GM18498 (cell line): ENCODE results near the gene ICAM2.
"Not testable (repeated sequence)": the region's sequence is repeated elsewhere in the genome, so short reads cannot be mapped to it uniquely, and the experiment has no call there.

ENCODE experiments used
- ATAC-seq: cut with Tn5 transposase; IDR thresholded peaks from one replicate; pipeline ENCODE4 v1.9.1; 2021; ENCODE audit warnings: mild to moderate bottlenecking, moderate library complexity; ENCODE audit not compliant: unreplicated experiment

The ICAM2 gene

DNA sequence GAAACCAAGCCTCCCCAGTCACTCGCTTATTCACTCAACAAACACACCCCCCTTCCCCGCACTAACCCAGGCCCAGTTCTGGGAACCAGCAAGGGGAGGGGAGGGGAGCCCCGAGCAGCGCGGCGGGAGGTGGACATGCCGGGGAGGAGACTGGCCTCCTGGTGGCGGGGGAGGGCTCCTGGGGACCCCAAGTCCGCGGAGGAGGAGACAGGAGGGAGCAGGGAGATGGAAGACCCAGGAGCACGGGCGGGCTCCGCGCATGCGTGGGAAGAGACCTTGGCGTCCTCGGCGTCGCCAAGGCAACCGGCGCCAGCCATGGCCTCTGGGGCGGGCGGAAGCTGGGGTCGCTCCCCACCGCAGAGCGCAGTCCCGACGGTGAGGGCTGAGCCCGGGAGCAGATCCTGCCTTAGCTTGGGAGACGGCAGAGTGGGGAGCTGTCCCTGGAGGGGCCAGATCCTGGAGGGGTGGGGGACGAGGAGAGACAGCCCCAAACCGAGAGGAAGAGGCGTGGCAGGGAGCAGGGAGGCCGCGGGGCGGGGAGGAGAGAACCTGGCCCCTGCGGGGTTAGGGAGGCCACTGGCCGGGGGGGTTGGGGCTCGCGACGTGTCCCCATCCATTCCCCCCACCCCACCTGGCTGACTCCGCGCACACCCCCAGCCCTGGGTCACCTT lies 22.2 kb downstream of the ICAM2 start, which contains the start of gene PRR29:
Gene PRR29, plus strand, starts transcription at position 302 of the 671 bp plus-strand sequence. Its CDS starts 14 bp downstream, at position 316.
- ATAC-seq, result no peak

DNA sequence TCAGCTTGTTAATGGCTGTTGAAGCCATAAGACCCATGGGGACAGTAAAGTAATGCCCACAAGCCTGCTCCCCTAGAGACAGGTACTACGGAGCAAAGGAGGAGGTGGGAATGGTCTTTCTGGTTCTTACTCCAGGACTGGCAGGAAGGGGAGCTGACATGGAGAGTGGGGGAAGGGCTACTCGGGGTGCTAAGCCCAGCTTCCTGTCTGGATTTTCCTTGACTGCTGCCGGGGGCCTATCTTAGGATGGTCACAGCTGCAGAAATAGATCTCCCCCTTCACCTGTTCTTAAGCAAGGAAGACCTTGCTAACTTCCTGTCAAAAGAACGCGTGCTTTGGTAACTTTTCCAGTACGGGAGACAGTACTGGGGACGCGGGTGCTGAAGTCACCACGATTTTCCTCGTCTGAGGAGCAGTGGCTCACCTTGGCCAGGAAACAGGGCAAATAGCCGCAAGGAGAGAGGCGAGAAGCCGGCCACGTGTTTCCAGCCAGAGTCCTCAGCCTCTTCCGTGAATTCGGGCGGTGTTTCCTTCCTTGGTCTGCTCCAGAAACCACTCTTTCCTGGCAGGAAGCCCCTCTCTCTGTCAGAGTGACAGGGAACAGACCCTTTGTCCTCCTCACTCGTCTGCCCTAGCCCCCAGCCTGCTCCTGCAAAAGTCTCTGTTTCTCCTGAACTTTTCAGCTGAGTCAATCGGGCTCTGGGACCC lies 22.9 kb downstream of the ICAM2 start:
- ATAC-seq, result no peak

DNA sequence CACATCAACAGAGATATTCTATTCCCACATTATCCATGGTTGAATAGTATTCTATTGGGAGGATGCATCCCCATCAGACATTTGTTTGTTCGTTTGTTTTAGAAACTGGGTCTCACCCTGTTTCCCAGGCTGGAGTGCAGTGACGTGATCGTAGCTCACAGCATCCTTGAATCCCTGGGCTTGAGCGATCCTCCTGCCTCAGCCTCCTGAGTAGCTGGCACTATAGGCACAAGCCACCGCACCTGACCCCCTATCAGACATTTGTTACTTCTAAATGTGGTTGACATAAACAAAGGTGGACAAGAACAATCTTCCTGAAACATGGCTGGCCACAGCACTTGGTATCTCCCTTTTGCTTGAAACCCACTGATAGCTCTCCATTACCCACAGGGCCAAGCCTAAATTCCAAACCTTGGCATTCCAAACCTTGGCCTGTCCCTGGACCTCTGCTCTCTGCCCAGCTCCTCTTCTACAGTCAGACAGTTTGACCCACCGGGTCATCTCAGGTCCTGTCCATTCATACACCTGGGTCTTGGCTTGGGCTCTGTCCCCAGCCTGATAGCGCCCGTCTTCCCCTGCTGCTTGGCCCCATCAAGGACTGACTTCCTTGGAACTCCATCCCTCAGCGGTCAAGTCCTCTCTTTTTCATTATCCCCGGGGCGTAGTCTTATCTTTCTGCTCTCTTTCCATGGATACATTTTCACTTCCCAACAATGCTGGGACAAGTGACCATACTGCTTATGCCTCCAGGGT lies 23.8 kb downstream of the ICAM2 start:
- no peak for ATAC-seq

DNA sequence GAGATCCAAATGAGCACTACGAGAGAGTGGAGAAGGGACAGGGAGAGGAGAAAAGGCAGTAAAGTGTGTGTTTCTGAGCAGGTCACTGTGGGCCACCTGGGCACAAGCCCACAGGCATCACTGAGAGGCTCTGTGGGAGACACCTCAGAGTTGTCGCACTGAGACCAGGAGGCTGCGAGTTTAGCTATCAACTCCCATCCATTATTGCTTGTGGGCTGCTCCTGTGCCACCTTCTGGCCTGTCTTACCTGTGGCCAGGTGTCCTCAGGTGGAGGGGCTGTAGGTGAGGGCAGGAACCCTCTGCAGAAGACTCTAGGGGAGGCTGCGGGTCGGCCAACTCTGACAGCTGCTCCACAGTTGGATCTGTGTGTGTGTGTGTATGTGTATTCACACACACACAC lies 24.8 kb downstream of the ICAM2 start:
- no peak for ATAC-seq

DNA sequence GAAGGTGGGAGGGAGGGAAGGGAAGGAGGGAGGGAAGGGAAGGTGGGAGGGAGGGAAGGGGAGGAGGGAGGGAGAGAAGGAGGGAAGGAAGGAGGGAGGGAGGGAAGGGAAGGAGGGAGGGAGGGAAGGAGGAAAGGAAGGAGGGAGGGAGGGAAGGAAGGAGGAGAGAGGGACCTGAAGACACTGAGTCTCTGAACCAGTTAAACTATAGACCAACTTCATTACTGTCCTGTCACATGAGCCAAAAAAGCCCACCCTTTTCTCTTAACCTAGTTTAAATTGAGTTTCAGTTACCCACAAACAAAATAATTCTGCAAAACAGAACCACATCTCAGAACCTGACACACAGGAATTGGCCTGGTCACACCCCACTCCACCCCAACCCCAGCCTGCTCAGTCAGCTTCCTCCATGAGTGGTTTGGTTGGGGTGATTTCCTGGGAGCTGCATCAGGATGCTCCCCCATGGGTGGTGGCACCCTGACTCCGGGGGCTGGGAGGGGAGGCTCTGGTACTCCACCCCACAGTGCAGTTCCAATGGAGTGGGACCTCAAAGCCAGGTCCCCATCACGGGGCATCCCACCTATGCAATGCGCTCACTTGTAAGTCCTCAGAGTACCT lies 27.0 kb downstream of the ICAM2 start:
- ATAC-seq, result no peak

DNA sequence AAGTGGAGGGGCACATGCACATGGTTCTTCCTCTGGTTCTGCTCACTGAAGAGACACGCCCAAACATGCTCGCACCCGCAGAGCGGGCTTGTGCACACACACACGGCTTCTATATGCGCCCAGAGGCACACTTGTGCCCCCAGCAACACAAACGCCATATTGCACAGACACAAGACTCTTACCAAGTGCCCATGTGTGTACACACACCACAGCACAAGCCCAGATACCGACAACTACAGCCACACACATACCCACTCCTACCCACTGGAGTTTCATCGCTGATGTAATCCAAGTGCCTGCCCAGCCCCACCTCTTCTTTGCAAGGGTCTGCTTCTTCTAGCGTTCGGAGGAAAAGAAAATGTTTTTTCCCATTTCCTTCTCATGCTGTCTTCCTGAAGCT lies 28.8 kb downstream of the ICAM2 start:
- no peak for ATAC-seq

DNA sequence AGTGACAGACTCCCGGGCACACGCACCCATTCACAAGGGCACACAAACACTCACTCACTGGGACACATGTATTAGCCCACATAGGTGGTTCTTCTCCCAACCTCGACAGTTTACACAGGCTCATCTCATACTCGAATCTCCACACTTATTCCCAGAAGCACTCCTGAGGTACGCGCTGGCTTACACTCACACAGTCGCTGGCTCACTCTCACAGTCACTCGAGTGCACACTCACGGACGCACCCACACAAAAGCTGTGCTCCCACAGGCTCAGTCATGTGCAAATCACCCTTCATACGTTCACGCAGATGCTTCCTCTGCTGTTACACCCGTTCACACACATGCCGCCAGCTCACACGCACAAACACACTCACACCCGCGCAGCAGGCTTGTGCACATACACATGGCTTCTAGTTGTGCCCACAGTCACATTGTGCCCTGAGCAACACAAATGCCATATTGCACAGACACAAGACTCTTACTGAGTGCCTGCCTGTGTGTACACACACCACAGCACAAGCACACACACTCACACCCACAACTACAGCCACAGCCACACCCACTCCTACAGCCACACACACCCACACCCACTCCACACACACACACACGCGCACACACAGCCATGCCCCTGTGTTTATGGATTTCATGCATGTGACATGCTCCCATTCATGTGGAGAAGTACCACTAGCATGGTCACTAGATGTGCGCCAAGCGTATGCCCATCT lies 30.6 kb downstream of the ICAM2 start:
- no peak for ATAC-seq

DNA sequence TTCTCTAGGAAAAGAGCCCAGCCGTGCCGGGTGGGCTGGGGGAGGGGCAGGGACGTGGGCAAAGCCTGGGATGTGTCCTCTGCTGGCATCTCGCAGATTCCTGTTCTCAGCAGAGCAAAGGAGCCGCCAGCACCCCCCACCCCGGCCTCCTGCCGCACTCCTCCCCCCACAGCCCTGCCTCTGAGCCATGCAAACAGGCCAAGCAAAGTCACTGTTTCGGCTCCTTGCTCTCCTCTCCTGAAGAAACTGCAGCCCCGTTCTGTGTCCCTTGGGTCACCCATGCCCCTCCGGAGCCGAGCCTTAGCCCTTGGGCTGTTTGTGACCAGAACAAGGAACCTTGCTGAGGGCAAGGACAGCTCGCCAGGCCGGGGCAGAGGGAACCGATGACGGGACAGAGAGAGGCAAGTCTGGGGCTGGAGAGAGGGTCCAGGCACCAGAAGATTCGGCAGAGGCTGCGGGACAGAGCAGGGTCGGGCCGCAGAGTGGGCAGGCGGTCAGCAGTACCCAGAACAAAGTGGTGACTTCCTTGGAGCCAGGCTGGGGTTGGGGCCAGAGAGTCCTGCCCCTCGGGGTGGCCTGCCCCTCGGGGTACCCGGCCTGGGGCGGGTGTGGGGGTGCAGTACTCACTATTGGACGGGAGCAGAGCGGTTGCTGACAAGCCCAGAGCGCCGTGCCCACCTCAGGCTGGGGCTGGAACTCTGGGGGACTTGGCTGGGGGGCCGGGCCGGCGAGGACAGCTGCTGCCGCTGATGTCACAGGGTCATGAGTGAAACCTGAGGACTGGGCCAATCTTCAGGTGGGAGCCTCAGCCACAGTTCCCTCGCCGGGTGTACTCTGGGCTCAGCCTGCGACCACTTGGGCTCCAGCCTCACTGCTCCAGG lies 31.5 kb downstream of the ICAM2 start:
- no peak for ATAC-seq

DNA sequence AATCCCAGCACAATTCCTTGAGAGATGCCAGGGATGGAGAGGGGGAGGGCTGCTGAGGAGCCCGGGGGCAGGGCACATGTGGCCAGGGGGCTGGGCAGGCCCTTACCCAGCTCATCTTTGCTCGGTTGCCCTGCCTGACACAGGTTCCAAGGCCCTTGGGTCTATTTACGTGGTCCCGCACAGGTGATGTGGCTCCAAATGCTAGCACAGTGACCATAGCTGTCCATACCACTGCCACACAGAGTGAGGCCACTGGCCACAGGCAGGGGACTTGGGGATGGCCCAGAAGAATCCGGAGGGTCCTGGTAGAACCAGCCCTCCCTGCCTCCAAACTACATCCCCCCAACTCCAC lies 32.3 kb downstream of the ICAM2 start:
- no peak for ATAC-seq

DNA sequence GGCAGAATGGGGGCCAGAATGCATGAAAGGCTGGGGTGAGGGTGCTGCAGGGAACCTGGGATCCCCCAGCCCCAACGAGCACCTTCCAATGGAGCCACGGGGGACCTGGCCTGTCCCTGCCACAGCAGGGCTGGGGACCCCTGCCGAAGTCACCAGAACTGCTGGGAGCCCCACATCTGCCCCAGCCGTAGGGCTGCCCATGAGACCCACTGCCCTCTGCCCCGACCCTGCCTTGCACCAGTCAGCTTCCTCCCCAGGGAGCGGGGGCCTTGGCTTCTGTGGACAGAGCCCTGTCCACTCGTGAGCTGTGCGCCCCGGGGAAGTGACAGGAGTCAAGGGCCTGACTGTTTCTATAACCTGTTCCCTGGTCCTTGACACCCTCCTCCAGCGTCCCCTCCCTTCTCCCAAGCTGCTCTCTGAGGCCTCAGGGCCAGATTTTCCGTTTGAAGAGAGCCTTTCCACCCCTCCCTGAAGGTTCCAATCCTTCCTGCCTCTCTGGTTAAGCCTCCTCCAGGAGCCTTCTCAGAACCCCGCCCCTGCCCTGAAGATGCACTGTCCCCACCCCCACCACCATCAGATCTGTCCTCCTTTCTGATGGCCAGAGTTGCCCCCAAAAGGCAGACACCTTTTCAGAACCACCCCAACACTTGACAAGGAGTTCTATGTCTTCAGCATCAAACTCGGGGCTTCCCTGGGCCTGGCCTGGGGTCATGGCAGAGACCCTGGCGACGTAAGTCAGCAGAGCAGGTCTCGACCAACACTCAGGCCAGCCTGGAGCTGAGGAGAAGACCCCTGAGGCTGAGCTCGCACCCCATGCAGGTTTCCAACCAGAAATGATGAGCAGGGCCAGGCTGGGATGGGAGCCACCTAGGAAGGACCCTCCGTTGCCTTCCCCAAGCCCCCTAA lies 33.0 kb downstream of the ICAM2 start:
- no peak for ATAC-seq

DNA sequence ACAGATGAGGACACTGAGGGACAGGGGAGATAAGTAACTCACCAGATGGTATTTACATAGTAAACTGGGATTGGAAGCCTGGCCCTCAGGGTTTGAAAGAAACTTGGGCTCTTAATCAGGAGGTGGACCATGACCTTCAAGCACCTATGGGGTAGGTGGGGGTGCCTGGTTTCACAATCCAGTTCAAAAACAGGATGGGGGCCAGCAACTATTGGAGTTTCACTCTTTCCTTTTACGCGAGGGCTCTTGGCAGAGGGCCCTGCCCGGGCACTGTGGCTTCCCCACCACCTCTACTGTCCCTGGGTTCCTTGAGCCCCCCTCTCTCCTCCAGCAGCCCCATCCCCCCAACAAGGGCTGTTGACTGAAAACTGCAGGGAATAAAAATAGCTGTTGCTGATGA lies 33.6 kb downstream of the ICAM2 start:
- no peak for ATAC-seq

DNA sequence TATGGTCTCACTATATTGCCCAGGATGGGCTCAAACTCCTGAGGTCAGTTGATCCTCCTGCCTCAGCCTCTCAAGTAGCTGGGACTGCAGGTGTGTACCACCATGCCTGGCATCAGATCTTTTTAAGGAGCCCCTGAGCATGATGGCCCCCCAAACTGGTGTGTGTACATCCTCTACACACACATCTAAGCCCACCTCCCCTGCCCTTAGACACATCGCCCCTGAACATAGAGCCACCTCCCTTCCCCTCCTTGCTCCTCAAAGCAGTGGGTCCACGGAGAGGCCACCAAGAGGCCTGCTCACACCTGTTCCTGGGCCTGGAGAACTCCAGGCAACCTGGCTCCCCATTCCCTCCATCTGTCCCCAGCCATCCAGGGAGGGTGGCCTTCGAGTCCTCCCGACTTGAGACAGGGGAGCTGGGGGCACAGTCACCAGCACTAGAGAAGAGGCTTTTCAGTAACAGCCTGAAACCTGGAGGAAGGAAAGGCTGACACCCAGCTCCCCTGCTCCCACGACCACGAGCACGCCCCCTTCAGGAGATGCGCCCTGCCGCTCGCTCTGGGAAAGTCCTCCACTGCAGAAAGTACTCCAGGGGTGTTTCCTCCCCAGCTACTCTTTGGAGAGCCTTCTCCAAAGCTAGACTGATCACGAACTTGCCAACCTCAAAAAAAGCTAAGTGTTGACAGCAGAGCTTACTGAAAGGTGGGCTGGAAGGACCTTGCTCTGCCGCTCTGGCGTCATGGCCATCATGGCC lies 34.9 kb downstream of the ICAM2 start:
- no peak for ATAC-seq

DNA sequence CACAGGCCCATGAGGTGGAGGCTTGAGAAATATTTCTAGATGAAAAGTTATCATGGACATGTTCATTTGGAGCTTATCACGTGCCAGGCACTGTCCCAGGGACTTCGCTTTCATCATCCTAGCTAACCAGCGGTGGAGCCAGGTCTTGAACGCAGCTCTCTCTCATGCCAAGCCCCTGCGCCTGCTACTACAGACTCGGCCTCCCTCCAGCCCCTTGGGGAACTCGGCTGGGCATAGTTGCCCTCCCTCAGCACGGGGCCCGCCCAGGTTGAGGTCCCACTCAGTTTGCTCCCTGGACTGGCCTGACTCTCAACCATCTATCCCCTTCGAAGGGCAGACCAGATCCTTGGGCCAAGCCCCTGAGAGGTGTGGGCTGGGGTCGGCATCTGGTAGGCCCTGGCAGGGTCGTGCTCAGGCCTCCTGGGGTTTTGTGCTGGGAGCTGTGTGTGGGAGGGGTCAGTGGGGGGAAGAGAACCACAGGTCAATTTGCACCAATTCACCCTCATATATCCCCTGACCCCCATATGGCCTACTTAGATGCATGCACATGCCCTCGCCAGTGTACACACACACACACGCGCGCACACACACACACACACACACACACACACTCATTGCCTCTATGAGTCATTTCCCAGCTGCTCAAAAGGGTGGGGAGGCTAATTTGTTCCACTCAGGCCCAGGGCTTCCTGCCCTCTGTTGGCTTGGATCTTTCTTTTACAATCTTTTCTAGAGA lies 35.6 kb downstream of the ICAM2 start:
- no peak for ATAC-seq

DNA sequence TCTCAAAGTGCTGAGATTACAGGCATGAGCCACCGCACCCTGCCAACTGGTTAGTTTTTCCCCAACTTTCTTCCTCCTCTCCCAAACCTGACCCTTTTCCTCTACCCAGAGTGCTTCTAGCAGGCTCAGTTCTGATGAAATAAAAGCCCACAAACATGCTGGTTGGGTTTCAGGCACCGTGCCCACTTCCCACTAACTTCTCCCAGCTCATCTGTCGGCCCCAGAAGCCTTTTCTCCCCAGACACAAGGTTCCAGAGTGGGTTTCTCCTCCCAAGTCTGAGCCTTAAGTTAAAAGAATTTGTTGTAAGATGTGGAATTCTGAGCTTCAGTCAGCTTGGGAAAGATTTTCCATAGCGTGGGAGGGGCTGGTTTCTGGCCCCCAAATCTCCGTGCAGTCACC lies 36.2 kb downstream of the ICAM2 start:
- no peak for ATAC-seq

DNA sequence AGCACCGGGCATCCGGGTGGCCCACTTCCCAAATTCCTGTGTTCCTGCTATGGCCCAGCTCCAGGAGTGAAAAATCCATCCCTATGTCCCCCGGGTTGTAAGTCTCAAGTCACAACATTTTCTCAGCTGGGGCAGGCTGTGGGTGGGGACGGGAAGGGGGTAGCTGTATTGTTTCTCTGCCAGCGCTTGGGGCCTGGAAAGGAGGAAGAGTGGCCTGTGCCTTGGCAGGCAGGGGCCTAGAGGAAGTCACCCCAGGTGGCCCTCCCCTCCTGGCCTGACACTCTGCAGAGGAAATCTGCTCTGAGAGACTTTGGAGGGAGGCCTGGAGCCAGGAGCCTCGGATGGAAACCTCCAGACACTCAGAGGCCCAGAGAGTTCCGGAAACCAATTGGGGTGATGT lies 37.1 kb downstream of the ICAM2 start:
- no peak for ATAC-seq

DNA sequence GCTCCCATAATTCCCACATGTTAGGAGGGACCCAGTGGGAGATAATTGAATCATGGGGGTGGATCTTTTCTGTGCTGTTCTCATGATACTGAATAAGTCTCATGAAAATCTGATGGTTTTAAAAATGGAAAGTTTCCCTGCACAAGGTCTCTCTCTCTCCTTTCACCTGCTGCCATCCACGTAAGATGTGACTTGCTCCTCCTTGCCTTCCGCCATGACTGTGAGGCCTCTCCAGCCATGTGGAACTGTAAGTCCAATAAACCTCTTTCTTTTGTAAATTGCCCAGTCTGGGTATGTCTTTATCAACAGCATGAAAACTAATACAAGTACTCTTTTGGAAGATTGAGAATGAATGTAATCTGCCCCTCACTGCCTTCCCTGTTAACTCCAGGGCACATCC lies 37.8 kb downstream of the ICAM2 start:
- ATAC-seq, result not testable (repeated sequence)
